ENCODE data around the gene MVD. TPM values are rescaled to one million over a fixed set of nuclear protein-coding genes. Genes with fewer than 3 reads are reported as not detected.

Gene MVD
- total RNA-seq, 1 donor from 2014 or later, result 102 TPM

- H3K4me3 ChIP-seq (ENCODE audit: low read depth, low read length), result no peak overlapping the region
- H3K27me3 ChIP-seq (ENCODE audit: control insufficient read depth, insufficient read depth, low read length), result no peaks in the 10 kb centered on the region
- DNase-seq (ENCODE audit: low read depth), result no peak
- H3K36me3 ChIP-seq (ENCODE audit: control insufficient read depth, insufficient read depth, low read length), result peaks cover 2% of the 10 kb centered on the region
- TF ChIP-seq CTCF (IDR thresholded peaks at IDR 0.05; ENCODE audit: insufficient read depth, low read length, poor library complexity, severe bottlenecking), result no peak
Measured at GRCh38 chr16:88656291-88656980, 6.5 kb downstream of the MVD start.

- TF ChIP-seq CTCF (IDR thresholded peaks at IDR 0.05; ENCODE audit: insufficient read depth, low read length, poor library complexity, severe bottlenecking), result no peak
- Histone ChIP-seq H3K4me3 (ENCODE audit: low read depth, low read length) (no peak overlapping the region), H3K36me3 (ENCODE audit: control insufficient read depth, insufficient read depth, low read length) (peaks cover 2% of the 10 kb centered on the region), H3K27me3 (ENCODE audit: control insufficient read depth, insufficient read depth, low read length) (no peaks in the 10 kb centered on the region)
- no peak for DNase-seq (ENCODE audit: low read depth)
Measured at GRCh38 chr16:88655733-88656281, 7.1 kb downstream of the MVD start.

GRCh38 chr16:88655053-88655732 is 7.7 kb downstream of the MVD start:
- no peak for TF ChIP-seq CTCF (IDR thresholded peaks at IDR 0.05; ENCODE audit: insufficient read depth, low read length, poor library complexity, severe bottlenecking)
- peaks cover 2% of the 10 kb centered on the region for H3K36me3 ChIP-seq (ENCODE audit: control insufficient read depth, insufficient read depth, low read length)

GRCh38 chr16:88654363-88655052 is 8.4 kb downstream of the MVD start:
- Histone ChIP-seq H3K4me3 (ENCODE audit: low read depth, low read length) (no peak overlapping the region), H3K36me3 (ENCODE audit: control insufficient read depth, insufficient read depth, low read length) (peaks cover 2% of the 10 kb centered on the region), H3K27me3 (ENCODE audit: control insufficient read depth, insufficient read depth, low read length) (no peaks in the 10 kb centered on the region)
- TF ChIP-seq CTCF (IDR thresholded peaks at IDR 0.05; ENCODE audit: insufficient read depth, low read length, poor library complexity, severe bottlenecking), result no peak
- no peak for DNase-seq (ENCODE audit: low read depth)

More at GRCh38 chr16:88655053-88655732, 7.7 kb downstream of the MVD start:
- no peak for DNase-seq (ENCODE audit: low read depth)
- Histone ChIP-seq H3K27me3 (ENCODE audit: control insufficient read depth, insufficient read depth, low read length) (no peaks in the 10 kb centered on the region), H3K4me3 (ENCODE audit: low read depth, low read length) (no peak overlapping the region)

GRCh38 chr16:88653596-88654362 is 9.1 kb downstream of the MVD start:
- Histone ChIP-seq H3K36me3 (ENCODE audit: control insufficient read depth, insufficient read depth, low read length) (peaks cover 2% of the 10 kb centered on the region), H3K27me3 (ENCODE audit: control insufficient read depth, insufficient read depth, low read length) (no peaks in the 10 kb centered on the region), H3K4me3 (ENCODE audit: low read depth, low read length) (no peak overlapping the region)
- no peak for DNase-seq (ENCODE audit: low read depth)
- no peak for TF ChIP-seq CTCF (IDR thresholded peaks at IDR 0.05; ENCODE audit: insufficient read depth, low read length, poor library complexity, severe bottlenecking)
